Heart right ventricle (tissue), 16 donors: ENCODE results near the gene TPM4. TPM values are rescaled to one million over a fixed set of nuclear protein-coding genes. Genes with fewer than 3 reads are reported as not detected.

Source experiments
- ATAC-seq, 8 donors: fragments of 200-7000 bp; cut with Tn5 transposase; one replicate each; pipeline ENCODE4 v1.9.1; 2020; ENCODE audit warnings: mild to moderate bottlenecking in 8 of 8, moderate library complexity in 8 of 8, moderate number of reproducible peaks in 1 of 8
- DNase-seq, 2 donors: peaks; one replicate each; pipeline ENCODE4 v3.0.0-alpha.2; 2020
- H3K27ac ChIP-seq, 10 donors: fragments of 200-600 bp; sonication (generic) in 2 of 10; one replicate each; pipeline versions ENCODE4 v1.5.0 to v1.8.0; 2020 to 2022; ENCODE audit warnings: mild to moderate bottlenecking in 3 of 10
- H3K27me3 ChIP-seq, 7 donors: fragments of 200-600 bp; one replicate each; pipeline ENCODE4 v1.8.0; 2021 to 2022; ENCODE audit warnings: mild to moderate bottlenecking in 2 of 7
- H3K36me3 ChIP-seq, 9 donors: fragments of 200-600 bp; sonication (generic) in 1 of 9; one replicate each; pipeline versions ENCODE4 v1.5.0 to v1.8.0; 2020 to 2022; ENCODE audit warnings: mild to moderate bottlenecking in 2 of 9
- H3K4me1 ChIP-seq, 9 donors: fragments of 200-600 bp; sonication (generic) in 1 of 9; one replicate each; pipeline versions ENCODE4 v1.5.0 to v1.8.0; 2020 to 2022; ENCODE audit warnings: mild to moderate bottlenecking in 4 of 9
- H3K4me3 ChIP-seq, 10 donors: fragments of 200-600 bp; sonication (generic) in 2 of 10; one replicate each; pipeline versions ENCODE4 v1.5.0 to v1.8.0; 2020 to 2022; ENCODE audit warnings: mild to moderate bottlenecking in 7 of 10, moderate library complexity in 2 of 10
- H3K9me3 ChIP-seq, 11 donors: fragments of 200-600 bp in 10 of 11; sonication (generic) in 2 of 11; one replicate each; pipeline versions ENCODE4 v1.5.0 to v1.8.0; 2013 to 2022; ENCODE audit warnings: mild to moderate bottlenecking in 2 of 11, control low read depth in 1 of 11, moderate library complexity in 1 of 11
- WGBS, 2 donors: extraction: QIAGEN DNeasy Blood & Tissue Kit; methylation state at CpG; one replicate each; pipeline ENCODE4 v1.1.7; 2013; ENCODE audit warnings: inconsistent platforms in 1 of 2; 5-methylcytosine and 5-hydroxymethylcytosine counted together
- intact Hi-C, 10 donors: fragments of 100-400 bp; cut with DNase I; formaldehyde crosslinking; loops; one replicate each; pipeline versions ENCODE4 v1.11.1 to v1.14.2; 2022
- polyA plus RNA-seq, 2 donors: library from polyadenylated mRNA; stranded (reverse); fragments of 200-250 nt; gene quantifications; one replicate each; pipeline ENCODE4 v1.2.3, GENCODE V29; 2013
- total RNA-seq, 10 donors: library from RNA; stranded (reverse); fragmentation: NEBNext Ultra II Directional in 3 of 10; extraction: Animal tissue kit (Norgen Biotek cat#: 25700) in 3 of 10; gene quantifications; one replicate each; pipeline versions ENCODE4 v1.2.1 to v1.2.4, GENCODE V29; 2021 to 2023
- TF ChIP-seq, protein P1 (sequence below), 9 donors: fragments of 200-600 bp; sonication (generic) in 2 of 9; IDR thresholded peaks; one replicate each; pipeline versions ENCODE4 v1.5.0 to v1.8.0; 2021 to 2022; ENCODE audit warnings: antibody characterized with exemption in 9 of 9, mild to moderate bottlenecking in 5 of 9, moderate library complexity in 1 of 9
- donor health status: Arrhythmogenic right ventricular cardiomyopathy.
- donor health status: ischemic (EF 13 %, LVEDD 7.1; RV severe dilation, severe dysfunction).
- donor health status: healthy with polysubstance abuse.
- donor health status: DM: no; HTN: yes; CAD: no.
- donor health status: DM: no; HTN: no; CAD: no.
- donor health status: ischemic (EF 25% LVEDD 6.9; RV normal size, moderate dysfunction).
- donor health status: ischemic (EF 25% LVEDD 5.7; RV mildly dilated, moderate dysfunction).
- donor health status: healthy.
- donor health status: DM: yes; HTN: yes; CAD: no.
- donor health status: Ischemic cardiomyopathy.
- donor health status: ischemic (EF 35%, LVEDD 5.7; RV mildly dilated, moderate dysfunction).
- donor health status: nonischemic (EF 11% LVEDD 7.7; RV severe dilation, severe dysfunction).
- donor health status: DM: yes; HTN: yes; CAD: no.
- donor health status: PGD.
- donor health status: ischemic (EF 29% LVEDD 5.4; RV normal size, mild dysfunction).
- donor health status: nonischemic (EF 23%, LVEDD 6.1; RV moderate dilation, normal function).

The TPM4 gene
- total and polyA plus RNA-seq, 12 donors, result 52.0 to 231 (median 76.6) TPM

DNA sequence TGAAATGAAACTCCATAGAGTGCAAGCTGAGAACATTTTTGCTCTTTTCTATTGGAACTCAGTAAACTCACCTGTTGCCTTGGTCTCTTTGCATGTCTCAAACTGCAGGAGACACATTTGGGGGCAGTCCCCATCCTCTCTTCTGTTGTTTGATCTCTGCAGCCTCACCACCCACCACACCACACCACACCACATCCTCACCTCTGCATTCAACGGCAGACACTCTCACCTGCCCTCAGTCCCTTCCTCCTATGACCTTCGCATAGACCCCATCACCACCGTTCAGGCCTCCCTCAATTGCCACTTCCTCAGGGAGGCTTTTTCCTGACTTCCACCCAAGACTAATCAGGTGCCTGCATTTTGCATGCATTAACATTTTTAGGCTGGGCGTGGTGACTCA, 14.4 kb upstream of the TPM4 start:
- Histone ChIP-seq H3K9me3 (peaks cover 0 to 23% (median 4%) of the 10 kb centered on the region in 11 donors), H3K4me3 (no peak overlapping the region), H3K27ac (no peak overlapping the region), H3K27me3 (peaks cover 0 to 6% (median 0%) of the 10 kb centered on the region in 7 donors), H3K36me3 (no peaks in the 10 kb centered on the region), H3K4me1 (peaks cover 0 to 21% (median 2%) of the 10 kb centered on the region in 9 donors)
- 57 to 78% methylated on average over 4 of the region's 4 CpGs for WGBS, 2 donors
- TF ChIP-seq, protein P1, sequence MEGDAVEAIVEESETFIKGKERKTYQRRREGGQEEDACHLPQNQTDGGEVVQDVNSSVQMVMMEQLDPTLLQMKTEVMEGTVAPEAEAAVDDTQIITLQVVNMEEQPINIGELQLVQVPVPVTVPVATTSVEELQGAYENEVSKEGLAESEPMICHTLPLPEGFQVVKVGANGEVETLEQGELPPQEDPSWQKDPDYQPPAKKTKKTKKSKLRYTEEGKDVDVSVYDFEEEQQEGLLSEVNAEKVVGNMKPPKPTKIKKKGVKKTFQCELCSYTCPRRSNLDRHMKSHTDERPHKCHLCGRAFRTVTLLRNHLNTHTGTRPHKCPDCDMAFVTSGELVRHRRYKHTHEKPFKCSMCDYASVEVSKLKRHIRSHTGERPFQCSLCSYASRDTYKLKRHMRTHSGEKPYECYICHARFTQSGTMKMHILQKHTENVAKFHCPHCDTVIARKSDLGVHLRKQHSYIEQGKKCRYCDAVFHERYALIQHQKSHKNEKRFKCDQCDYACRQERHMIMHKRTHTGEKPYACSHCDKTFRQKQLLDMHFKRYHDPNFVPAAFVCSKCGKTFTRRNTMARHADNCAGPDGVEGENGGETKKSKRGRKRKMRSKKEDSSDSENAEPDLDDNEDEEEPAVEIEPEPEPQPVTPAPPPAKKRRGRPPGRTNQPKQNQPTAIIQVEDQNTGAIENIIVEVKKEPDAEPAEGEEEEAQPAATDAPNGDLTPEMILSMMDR (IDR thresholded peaks at IDR 0.05), result no peak
- intact Hi-C loops, result loop anchor here in 2 of 10 donors (10.0 kb wide), 1 partner anchor 53 kb away; the partner anchor contains the start of gene RAB8A (in 2 of the 2)
- no peak for ATAC-seq
- no peak for DNase-seq

DNA sequence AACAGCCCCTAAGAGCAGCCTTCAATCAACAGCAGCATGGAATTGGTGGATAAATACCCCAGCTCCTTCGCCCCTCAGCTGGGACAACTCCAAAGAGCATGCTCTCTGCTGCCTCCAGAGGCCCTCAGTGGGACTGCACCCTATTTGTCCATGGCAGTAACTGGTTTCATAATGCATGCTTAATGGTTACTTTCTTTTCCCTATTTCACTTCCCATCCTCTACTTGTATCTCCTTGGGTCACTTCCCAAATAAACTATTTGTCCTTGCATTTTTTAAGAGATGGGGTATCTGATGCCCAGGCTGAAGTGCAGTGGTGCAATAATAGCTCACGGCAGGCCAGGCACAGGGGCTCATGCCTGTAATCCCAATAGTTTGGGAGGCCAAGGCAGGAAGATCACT, 13.5 kb upstream of the TPM4 start:
- Histone ChIP-seq H3K27me3 (peaks cover 0 to 6% (median 0%) of the 10 kb centered on the region in 7 donors), H3K27ac (peak overlapping the region in 1 of 10 donors; percentile 58), H3K9me3 (peaks cover 0 to 17% (median 4%) of the 10 kb centered on the region in 11 donors), H3K4me3 (no peak overlapping the region), H3K36me3 (no peaks in the 10 kb centered on the region), H3K4me1 (peaks cover 0 to 25% (median 8%) of the 10 kb centered on the region in 9 donors)
- DNase-seq (peak; percentile 55 to 60), ATAC-seq (peak in 4 of 8 donors; percentile 14 to 30 (median 22))
- TF ChIP-seq, protein P1 (IDR thresholded peaks at IDR 0.05), result peak; percentile 70 to 90 (median 79)
- intact Hi-C loops, result loop anchor here in 2 of 10 donors (10.0 kb wide), 1 partner anchor 52 kb away; the partner anchor contains the start of gene RAB8A (in 2 of the 2)
- 76 to 82% methylated on average over 2 of the region's 2 CpGs for WGBS, 2 donors

DNA sequence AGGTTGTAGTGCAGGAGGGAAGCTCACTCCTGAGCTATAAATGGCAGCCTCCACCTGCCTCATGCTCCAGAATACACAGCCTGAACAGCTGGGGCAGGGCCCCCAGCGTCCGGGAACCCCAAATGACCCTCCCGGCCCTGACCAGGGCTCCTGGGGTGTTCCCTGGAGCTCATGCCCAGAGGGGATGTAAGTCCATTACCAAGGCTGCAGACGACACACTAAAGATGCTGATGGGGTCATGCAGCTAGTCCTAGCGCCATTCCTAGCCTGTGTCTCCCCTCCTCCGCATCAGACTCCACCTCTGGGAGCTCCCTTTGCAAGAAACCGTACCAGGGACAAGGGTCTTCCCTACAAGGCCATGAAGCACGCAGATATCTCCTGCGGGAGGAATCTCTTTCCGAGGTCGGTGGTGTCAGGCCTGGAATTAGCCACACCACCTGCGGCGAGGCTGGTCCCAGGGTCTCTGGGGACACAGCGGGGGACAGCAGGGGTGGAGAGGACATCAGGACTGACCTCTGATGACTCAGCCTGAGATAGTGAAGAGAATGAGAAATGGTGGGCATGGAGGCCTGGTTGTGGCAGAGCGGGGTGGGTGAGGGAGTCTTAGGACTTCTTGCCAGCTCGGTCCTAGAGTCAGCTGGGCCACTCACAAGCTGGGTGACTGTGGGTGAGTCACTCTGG, 11.9 kb upstream of the TPM4 start:
- no peak overlapping the region for H3K4me3 ChIP-seq
- TF ChIP-seq, protein P1 (IDR thresholded peaks at IDR 0.05), result no peak
- peaks cover 0 to 25% (median 8%) of the 10 kb centered on the region in 9 donors for H3K4me1 ChIP-seq
- WGBS, 2 donors, result 74 to 77% methylated on average over 16 of the region's 16 CpGs
- no peaks in the 10 kb centered on the region for H3K27me3 ChIP-seq
- DNase-seq (no peak), ATAC-seq (no peak)
- peaks cover 0 to 17% (median 4%) of the 10 kb centered on the region in 11 donors for H3K9me3 ChIP-seq
- intact Hi-C loops, result loop anchor here in 2 of 10 donors (10.0 kb wide), 1 partner anchor 50 kb away; the partner anchor contains the start of gene RAB8A (in 2 of the 2)
- H3K27ac ChIP-seq, result no peak overlapping the region
- no peaks in the 10 kb centered on the region for H3K36me3 ChIP-seq

DNA sequence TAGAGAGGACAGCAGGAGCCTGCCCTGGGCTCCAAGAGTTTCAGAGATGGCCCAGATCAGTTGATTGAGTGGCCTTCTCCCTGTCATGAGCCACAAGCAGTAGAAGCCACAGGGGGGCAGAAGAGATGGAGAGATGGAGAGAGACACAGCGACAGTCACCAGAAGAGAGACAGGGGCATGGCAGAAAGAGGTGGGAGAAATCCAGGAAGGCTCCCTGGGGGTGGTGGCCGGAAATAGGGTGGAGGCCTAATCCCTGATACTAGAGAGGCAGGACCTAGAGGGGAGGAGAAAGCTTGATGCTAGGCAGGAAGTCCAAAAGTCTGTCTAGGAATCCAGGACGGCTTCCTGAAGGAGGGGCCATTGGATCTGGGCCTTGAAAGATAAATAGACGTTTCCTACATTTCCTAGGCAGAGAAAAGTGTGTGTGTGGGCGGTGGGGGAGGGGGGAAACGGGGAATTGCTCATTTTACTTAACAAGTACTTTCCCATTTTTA, 9.6 kb upstream of the TPM4 start:
- Histone ChIP-seq H3K36me3 (no peaks in the 10 kb centered on the region), H3K4me1 (peaks cover 6 to 46% (median 27%) of the 10 kb centered on the region in 9 donors), H3K27ac (peak overlapping the region in 7 of 10 donors; percentile 5 to 68 (median 40)), H3K4me3 (no peak overlapping the region), H3K27me3 (no peaks in the 10 kb centered on the region), H3K9me3 (peaks cover 0 to 4% (median 0%) of the 10 kb centered on the region in 11 donors)
- intact Hi-C loops, result loop anchor here in 3 of 10 donors (5.0 to 10.0 kb wide), 2 partner anchors 46 to 48 kb away; partner anchors contain the start of gene RAB8A (in 3 of the 3)
- peak; percentile 8 to 54 (median 36) for ATAC-seq
- TF ChIP-seq, protein P1 (IDR thresholded peaks at IDR 0.05), result peak in 7 of 9 donors; percentile 8 to 37 (median 22)
- 34 to 44% methylated on average over 6 of the region's 6 CpGs for WGBS, 2 donors
- DNase-seq, result peak in 1 of 2 donors; percentile 34
